HG03439 (cell line): ENCODE measurements around the gene CMTM5.

ENCODE experiments used
- ATAC-seq: cut with Tn5 transposase; IDR thresholded peaks from one replicate; pipeline ENCODE4 v1.9.1; 2021; ENCODE audit warnings: mild to moderate bottlenecking, moderate library complexity; ENCODE audit not compliant: unreplicated experiment

Gene CMTM5, protein sequence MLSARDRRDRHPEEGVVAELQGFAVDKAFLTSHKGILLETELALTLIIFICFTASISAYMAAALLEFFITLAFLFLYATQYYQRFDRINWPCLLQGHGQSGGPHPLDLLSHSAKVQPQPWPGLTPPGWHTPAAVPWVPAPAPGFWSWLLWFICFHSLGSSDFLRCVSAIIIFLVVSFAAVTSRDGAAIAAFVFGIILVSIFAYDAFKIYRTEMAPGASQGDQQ

DNA sequence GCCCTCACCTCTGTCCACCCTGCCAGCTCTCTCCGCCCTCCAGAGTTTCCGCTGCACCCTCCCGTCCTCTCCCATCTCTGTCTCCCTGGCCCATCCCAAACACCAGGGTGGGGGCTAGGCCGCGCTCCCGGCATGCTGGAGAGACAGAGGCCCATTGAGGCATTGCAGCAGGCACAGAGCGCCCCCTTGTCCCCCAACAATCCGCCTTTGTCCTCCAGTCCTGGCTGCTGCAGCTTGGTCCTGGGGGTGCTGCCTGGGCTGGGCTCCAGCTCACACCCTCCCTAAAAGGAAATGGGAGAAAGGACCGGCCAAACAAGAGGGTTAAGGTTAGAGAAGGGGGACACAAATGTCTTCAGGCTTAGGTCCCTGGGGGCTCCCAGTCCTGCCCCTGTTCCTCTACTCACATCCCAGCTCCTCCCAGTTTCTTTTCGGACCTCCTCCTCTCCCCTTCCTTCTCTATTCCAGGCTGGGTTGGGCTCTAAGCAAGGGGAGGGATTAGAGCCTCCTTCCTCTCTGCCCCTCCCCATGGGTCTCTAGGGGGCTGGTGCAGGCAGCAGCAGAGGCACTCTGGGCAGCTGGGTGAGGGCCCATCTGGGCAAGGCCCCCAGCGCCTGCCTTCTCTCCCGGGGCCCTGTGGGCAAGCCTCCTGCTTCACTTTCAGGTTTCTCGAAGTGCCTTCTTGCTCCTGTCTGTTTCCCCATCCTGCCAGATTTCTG is at the start of gene CMTM5:
CMTM5 (plus strand) TSS at position 565 of the 716 bp plus-strand sequence. CDS start 206 bp downstream, outside the sequence.
- ATAC-seq: no peak

- ATAC-seq: peak; percentile 61
Observed at GRCh38 chr14:23327947-23328744, 48.7 kb upstream of the CMTM5 start.

- no peak for ATAC-seq
Observed at GRCh38 chr14:23335623-23336022, 41.2 kb upstream of the CMTM5 start.

GRCh38 chr14:23339506-23340268 is 37.2 kb upstream of the CMTM5 start:
- ATAC-seq: no peak

- no peak for ATAC-seq
Observed at GRCh38 chr14:23344481-23344880, 32.4 kb upstream of the CMTM5 start.

DNA sequence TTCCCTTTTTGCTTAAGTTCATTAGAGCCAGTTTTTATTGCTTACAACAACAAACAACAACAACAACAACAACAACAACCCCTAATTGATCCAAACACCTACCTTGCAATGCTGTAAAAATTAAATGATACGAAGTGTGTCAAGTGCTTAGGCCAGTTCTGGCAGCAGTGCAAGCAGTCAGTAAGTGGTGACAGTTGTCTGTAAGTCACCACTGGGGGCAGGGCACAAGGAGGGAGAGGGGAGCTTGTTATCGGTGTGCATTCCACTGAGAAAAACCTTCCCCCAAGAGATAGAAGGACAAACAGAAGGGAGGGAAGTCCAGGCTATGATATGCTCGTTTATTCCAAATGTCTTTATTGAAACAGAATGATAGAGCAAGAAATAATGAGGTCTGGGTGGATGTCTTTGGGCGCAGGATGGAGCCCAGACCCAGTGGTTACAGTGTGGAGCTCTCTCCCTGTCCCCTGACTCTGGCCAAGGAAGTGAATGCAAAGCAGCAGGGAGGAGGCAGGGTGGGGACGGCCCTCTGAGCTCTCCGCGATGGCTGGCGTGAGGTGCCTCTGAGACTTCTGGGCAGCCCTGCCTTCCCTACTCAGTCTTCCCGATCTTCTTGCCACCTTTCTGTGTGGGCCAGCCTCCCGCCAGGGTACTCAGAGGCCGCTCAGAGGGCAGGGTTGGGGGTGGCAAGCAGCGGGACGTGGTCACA is 30.7 kb upstream of the CMTM5 start:
- ATAC-seq: no peak

DNA sequence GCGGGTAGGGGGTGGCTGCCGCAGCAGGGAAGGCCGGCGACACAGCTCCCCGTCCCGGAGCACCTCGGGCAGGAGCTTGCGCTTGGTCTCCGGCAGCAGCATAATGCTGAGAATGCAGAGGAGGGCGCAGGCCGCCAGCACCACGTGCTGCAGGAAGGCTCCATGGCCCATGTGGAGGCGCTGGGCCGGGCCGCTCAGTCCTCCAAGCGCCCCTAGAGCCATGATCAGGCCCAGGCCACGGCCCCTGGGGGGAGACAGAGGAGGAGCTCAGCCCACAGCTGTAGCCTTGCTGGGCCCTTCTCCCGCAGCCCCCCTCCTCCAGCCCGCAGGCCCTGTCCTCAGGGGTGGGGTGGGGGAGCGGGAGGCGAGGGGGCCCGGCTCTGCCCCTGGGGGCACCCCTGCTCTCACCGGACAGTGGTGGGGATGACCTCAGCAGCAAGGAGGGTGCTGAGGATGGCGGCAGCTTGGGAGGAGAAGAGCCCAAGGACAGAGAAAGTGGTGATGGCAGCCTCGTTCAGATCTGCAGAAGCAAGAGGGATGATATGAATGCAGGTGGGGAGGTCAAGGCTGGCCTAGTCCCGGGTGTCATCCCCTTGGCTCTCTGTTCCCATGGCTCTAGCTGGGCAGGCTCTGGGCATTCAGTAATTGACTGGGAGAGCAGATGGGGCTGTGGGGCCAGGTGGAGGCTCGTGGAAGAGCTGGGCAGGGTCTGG is 30.0 kb upstream of the CMTM5 start:
- ATAC-seq: no peak

GRCh38 chr14:23347406-23348296 is 29.2 kb upstream of the CMTM5 start:
- ATAC-seq: no peak

GRCh38 chr14:23348297-23348655 is 28.6 kb upstream of the CMTM5 start:
- ATAC-seq: no peak

DNA sequence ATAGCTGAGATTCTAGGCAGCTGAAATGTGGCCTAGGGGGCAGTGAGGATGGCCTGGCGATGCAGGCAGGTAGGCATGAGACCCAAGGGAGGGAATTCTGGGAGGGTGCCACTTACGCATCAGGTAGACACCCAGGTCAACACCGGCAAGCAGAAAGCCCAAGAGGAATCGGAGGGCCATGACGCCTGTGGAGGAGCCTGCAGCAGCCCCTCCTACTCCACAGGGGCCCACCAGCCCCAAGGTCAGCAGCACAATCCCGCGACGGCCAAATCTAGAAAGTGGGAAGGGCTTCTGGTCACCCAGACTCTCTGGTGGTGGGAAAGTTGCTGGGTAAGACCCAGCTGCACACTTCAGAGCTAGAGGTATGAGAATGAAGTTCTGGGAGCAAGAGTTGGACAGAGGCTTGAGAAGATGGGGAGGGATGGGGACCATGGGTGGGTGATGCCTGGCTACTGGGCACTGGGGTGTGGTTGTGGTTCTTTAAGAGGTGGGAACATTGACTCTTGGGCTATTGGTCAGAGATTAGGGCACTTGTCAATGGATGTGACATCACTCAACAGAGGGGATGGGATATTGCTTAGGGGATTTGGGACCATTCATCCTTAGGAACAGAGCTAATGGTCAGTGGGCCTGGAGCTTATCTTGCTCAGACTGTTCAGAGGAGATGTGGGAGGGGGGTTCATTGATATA is 27.5 kb upstream of the CMTM5 start:
- no peak for ATAC-seq

- no peak for ATAC-seq
Observed at GRCh38 chr14:23351681-23352505, 25.0 kb upstream of the CMTM5 start.

DNA sequence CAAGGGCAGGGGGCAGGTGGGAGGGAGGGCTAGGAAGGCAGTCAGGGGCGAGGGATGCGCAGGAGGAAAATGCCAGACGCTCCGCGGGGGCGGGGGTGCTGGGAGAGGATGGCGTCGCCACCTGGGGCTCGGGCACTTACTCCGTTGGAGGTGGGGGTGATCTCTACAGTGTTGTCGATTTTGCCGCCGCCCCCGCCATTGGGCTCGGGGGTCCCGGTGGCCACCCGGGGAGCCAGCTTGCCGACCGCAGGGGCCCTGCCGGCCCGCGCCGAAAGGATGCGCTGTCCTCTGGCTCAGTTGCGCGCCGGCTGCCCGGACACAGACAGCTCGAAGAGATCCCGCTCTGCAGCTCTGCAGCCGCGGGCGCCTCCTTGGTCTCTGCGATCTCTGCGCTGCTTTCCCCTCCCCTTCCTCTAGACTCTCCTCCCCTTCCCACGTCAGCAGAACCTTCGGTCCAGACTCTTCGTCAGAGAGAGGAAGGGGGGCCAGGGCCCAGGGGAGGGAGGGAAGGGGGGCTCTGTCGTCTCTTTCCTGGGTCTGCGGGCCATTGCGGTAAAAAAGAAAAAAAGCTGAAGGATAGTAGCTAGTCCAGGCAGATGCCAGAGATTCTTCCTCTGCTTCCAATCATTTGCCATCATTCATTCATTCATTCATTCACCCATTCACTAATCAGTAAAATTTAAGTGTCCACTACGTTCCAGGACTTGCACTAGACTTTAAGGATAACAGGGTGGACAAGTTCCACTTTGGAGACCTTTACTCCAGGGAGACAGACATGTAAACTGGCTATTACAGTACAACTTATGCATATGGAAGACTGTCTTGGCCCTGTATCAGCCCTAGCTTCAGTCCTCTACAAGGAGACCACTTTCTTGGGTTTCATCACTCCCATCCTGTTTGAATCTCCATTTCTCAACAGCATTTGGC is 24.1 kb upstream of the CMTM5 start, which contains the start of gene SLC22A17:
SLC22A17 (minus strand) TSS at position 382 of the 927 bp plus-strand sequence.
- no peak for ATAC-seq

GRCh38 chr14:23353433-23353780 is 23.4 kb upstream of the CMTM5 start:
- ATAC-seq: no peak

- no peak for ATAC-seq
Observed at GRCh38 chr14:23354990-23355389, 21.9 kb upstream of the CMTM5 start.

DNA sequence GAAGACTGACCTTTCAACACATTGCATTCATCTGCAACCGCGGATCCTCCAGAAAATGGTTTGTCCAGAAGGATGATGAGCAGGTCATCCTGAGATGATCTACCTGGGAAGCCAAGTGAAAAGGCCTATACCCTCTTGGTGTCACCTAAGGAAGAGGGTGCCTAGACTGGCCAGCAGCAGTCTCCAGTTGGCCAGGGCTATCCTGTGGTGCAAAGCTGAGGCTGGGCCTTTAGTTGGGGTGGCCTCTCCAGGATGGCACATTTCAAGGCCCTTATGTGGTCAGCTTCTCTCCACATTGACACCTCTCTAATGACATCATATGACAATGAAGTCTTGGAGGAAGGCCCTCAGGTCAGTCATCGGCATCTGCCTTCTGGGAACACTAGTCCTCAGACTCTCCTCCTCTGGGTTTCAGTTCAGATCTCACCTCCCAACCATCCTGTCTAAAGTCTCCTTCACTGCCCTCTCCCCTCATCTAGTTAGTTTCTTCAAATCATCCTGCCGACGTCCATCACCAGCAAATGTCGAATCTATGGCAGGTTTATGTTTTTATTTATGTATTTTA is 20.9 kb upstream of the CMTM5 start:
- ATAC-seq: no peak

DNA sequence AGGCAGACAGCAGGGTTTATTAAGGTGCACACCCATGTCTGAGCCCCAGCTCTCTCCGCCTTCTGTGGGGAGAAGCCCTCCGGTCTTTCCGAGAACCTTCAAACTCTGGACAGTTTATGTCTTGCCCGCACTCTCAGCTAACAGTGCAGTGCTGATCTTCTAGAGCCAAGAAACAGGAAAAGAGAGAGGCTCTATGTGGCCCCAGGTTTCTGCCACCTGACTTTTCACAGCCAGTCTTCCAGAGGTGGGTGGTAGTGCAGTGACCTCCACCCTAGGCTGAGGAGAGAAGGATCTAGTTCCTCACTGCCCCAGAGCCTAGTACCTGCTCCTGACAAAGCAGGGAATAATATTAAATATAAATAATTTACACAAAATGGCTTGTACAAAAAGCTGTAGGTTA is 20.2 kb upstream of the CMTM5 start:
- no peak for ATAC-seq
